Neural crest cell (in vitro differentiated cells): ENCODE measurements around the gene FAM161A. TPM values are rescaled to one million over a fixed set of nuclear protein-coding genes. Genes with fewer than 3 reads are reported as not detected.
"Not testable (repeated sequence)": the region's sequence is repeated elsewhere in the genome, so short reads cannot be mapped to it uniquely, and the experiment has no call there.

Experiments used
- DNase-seq: peaks from one replicate; pipeline ENCODE4 v3.0.0; 2021; ENCODE audit warnings: low read depth, mixed read lengths, low spot score
- H3K27ac Mint-ChIP-seq: one replicate; pipeline ENCODE4 v1.8.0; 2021; ENCODE audit warnings: mild to moderate bottlenecking, mixed read lengths; ENCODE audit not compliant: unreplicated experiment
- H3K27me3 Mint-ChIP-seq: 2 replicates; pipeline ENCODE4 v1.8.0; 2021; ENCODE audit warnings: low read depth, mild to moderate bottlenecking, mixed read lengths
- H3K36me3 Mint-ChIP-seq: 2 replicates; pipeline ENCODE4 v1.8.0; 2021; ENCODE audit warnings: low read depth, mild to moderate bottlenecking, mixed read lengths
- H3K4me1 Mint-ChIP-seq: 2 replicates; pipeline ENCODE4 v1.8.0; 2021; ENCODE audit warnings: mixed read lengths
- H3K4me3 Mint-ChIP-seq: one replicate; pipeline ENCODE4 v1.8.0; 2021; ENCODE audit warnings: mild to moderate bottlenecking, mixed read lengths
- H3K9me3 Mint-ChIP-seq: 2 replicates; pipeline ENCODE4 v1.8.0; 2021; ENCODE audit warnings: mixed read lengths
- CTCF ChIP-seq: fragments of 200-600 bp; sonication (generic); conservative IDR thresholded peaks from 2 replicates; pipeline ENCODE4 v1.5.0; 2021; ENCODE audit warnings: antibody characterized with exemption, mild to moderate bottlenecking
- total RNA-seq: library from RNA; stranded (reverse); gene quantifications from 2 replicates; pipeline ENCODE4 v1.2.1, GENCODE V29; 2021

FAM161A gene
- total RNA-seq, 1 donor from 2014 or later = 23.4 TPM

GRCh38 chr2:61811821-61812220 lies 42.0 kb downstream of the FAM161A start:
- no peak for TF ChIP-seq CTCF
- H3K27me3 Mint-ChIP-seq = no peaks in the 10 kb centered on the region
- H3K36me3 Mint-ChIP-seq = no peaks in the 10 kb centered on the region
- no peak for DNase-seq
- no peak overlapping the region for H3K27ac Mint-ChIP-seq
- no peak overlapping the region for H3K4me3 Mint-ChIP-seq
- H3K9me3 Mint-ChIP-seq = no peaks in the 10 kb centered on the region
- H3K4me1 Mint-ChIP-seq = no peaks in the 10 kb centered on the region

DNA sequence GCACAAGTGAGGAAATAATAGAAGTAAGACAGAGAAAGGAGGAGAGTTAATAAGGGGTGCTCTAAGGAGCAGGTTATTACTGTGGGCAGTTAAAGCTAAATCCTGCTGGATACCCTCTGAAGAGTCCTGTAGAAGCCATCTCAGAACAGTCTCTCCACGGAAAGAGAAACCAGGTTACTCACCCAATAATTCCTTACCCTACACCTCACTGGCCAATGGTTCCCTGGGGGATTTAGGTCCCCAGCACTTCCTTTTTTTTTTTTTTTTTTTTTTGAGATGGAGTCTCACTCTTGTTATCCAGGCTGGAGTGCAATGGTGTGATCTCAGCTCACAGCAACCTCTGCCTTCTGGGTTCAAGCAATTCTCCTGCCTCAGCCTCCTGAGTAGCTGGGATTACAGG lies 43.7 kb downstream of the FAM161A start:
- not testable (repeated sequence) for DNase-seq, H3K9me3 Mint-ChIP-seq, H3K36me3 Mint-ChIP-seq, H3K27me3 Mint-ChIP-seq, H3K27ac Mint-ChIP-seq, H3K4me1 Mint-ChIP-seq, H3K4me3 Mint-ChIP-seq

DNA sequence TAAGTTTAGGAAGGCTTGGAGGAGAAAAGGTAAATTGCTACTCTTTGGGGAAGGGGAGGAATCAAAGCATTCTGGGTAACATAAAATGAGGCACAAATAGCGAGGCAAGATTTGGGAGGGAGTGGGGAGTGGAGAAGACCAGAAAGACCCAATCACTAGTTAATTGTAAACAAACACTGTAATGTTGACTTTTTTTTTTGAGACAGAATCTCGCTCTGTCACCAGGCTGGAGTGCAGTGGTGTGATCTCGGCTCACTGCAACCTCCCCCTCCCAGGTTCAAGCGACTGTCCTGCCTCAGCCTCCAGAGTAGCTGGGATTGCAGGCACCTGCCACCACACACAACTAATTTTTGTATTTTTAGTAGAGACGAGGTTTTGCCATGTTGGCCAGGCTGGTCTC lies 45.2 kb downstream of the FAM161A start:
- DNase-seq, H3K4me3 Mint-ChIP-seq, H3K36me3 Mint-ChIP-seq, H3K4me1 Mint-ChIP-seq, H3K27me3 Mint-ChIP-seq, H3K9me3 Mint-ChIP-seq, H3K27ac Mint-ChIP-seq: not testable (repeated sequence)

DNA sequence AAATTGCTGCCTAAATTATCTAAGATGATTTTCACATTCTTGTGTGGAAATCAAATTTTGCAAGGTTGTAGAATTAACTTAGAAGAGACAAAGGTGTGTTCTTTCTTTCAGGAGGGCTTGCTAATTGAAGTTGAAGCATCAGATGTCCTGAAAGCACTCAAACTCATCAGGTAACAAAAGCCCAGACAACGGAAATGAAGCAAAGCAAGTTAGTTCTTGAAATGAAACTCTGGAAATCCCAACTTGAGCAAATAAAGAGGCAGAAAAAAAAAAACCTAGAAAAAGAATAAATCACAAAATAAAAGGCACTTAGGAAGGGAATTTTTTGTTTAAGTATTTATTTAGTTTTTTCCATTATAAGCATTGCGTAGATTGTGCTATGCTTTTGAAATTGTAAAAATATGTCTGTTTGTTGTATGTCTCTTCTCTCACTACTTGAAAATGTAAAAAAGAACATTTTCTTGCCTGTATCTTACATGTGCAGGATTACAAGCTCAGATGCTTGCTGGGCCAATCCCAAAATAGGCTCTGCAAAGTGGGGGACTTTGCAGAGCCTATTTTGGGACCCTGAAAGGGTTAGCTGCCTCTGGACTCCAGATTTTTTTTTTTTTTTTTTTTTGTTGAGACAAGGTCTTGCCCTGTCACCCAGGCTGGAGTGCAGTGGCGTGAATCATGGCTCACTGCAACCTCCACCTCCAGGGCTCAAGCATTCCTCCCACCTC lies 46.7 kb downstream of the FAM161A start:
- H3K9me3 Mint-ChIP-seq = no peaks in the 10 kb centered on the region
- no peaks in the 10 kb centered on the region for H3K36me3 Mint-ChIP-seq
- peaks cover 5% of the 10 kb centered on the region for H3K27me3 Mint-ChIP-seq
- no peak for DNase-seq
- no peak for TF ChIP-seq CTCF
- no peak overlapping the region for H3K4me3 Mint-ChIP-seq
- H3K27ac Mint-ChIP-seq = no peak overlapping the region
- H3K4me1 Mint-ChIP-seq = no peaks in the 10 kb centered on the region

GRCh38 chr2:61802548-61802947 lies 51.3 kb downstream of the FAM161A start:
- no peaks in the 10 kb centered on the region for H3K36me3 Mint-ChIP-seq
- no peak overlapping the region for H3K4me3 Mint-ChIP-seq
- H3K27me3 Mint-ChIP-seq = peaks cover 5% of the 10 kb centered on the region
- no peak for DNase-seq
- no peak for TF ChIP-seq CTCF
- H3K9me3 Mint-ChIP-seq = no peaks in the 10 kb centered on the region
- peaks cover 12% of the 10 kb centered on the region for H3K4me1 Mint-ChIP-seq
- H3K27ac Mint-ChIP-seq = no peak overlapping the region

GRCh38 chr2:61799099-61799498 lies 54.8 kb downstream of the FAM161A start:
- Mint-ChIP-seq H3K27me3 (peaks cover 4% of the 10 kb centered on the region), H3K36me3 (no peaks in the 10 kb centered on the region), H3K9me3 (no peaks in the 10 kb centered on the region), H3K4me1 (peaks cover 12% of the 10 kb centered on the region), H3K27ac (no peak overlapping the region), H3K4me3 (no peak overlapping the region)
- no peak for DNase-seq
- TF ChIP-seq CTCF = no peak

- H3K4me3 Mint-ChIP-seq, H3K36me3 Mint-ChIP-seq, DNase-seq, H3K9me3 Mint-ChIP-seq, H3K27ac Mint-ChIP-seq: not testable (repeated sequence)
- H3K27me3 Mint-ChIP-seq = peaks cover 14% of the 10 kb centered on the region
- peaks cover 21% of the 10 kb centered on the region for H3K4me1 Mint-ChIP-seq
These were observed 56.4 kb downstream of the FAM161A start for GRCh38 chr2:61797446-61797845.
